HUES6 (cell line): ENCODE results near the gene CCDC170.

Experiments
- H3K27ac ChIP-seq: 2 replicates; pipeline ENCODE4 v1.7.0; 2013; ENCODE audit warnings: low read depth, mild to moderate bottlenecking, low read length, inconsistent platforms
- H3K27me3 ChIP-seq: 2 replicates; pipeline ENCODE4 v1.6.1; 2013; ENCODE audit warnings: low read length; ENCODE audit not compliant: control insufficient read depth, insufficient read depth
- H3K36me3 ChIP-seq: 2 replicates; pipeline ENCODE4 v1.6.1; 2013; ENCODE audit warnings: low read length; ENCODE audit not compliant: control insufficient read depth, insufficient read depth
- H3K4me1 ChIP-seq: 2 replicates; pipeline ENCODE4 v1.6.1; 2013; ENCODE audit warnings: low read length; ENCODE audit not compliant: control insufficient read depth, insufficient read depth
- H3K4me3 ChIP-seq: 2 replicates; pipeline ENCODE4 v1.5.1; 2013; ENCODE audit warnings: low read depth, low read length
- H3K9ac ChIP-seq: one replicate; pipeline ENCODE4 v1.6.1; 2013; ENCODE audit warnings: mild to moderate bottlenecking, low read length
- H3K9me3 ChIP-seq: 2 replicates; pipeline ENCODE4 v1.6.1; 2013; ENCODE audit warnings: low read depth, low read length; ENCODE audit not compliant: control insufficient read depth, insufficient read depth

The CCDC170 gene

GRCh38 chr6:151658091-151658490 is 164.3 kb downstream of the CCDC170 start:
- no peaks in the 10 kb centered on the region for H3K27me3 ChIP-seq
- H3K9ac ChIP-seq = no peak overlapping the region
- H3K9me3 ChIP-seq = peaks cover 17% of the 10 kb centered on the region; the same call in 1 of the 2 replicates
- H3K4me1 ChIP-seq = no peaks in the 10 kb centered on the region
- H3K4me3 ChIP-seq = no peak overlapping the region
- no peak overlapping the region for H3K27ac ChIP-seq
- no peaks in the 10 kb centered on the region for H3K36me3 ChIP-seq

- Histone ChIP-seq H3K36me3 (no peaks in the 10 kb centered on the region), H3K27me3 (no peaks in the 10 kb centered on the region), H3K4me3 (no peak overlapping the region), H3K9ac (no peak overlapping the region), H3K4me1 (no peaks in the 10 kb centered on the region), H3K27ac (no peak overlapping the region), H3K9me3 (peaks cover 17% of the 10 kb centered on the region; the same call in 1 of the 2 replicates)
Observed at GRCh38 chr6:151659212-151659611, 165.4 kb downstream of the CCDC170 start.

GRCh38 chr6:151661509-151661908 is 167.7 kb downstream of the CCDC170 start:
- Histone ChIP-seq H3K9me3 (no peaks in the 10 kb centered on the region), H3K4me3 (no peak overlapping the region), H3K27ac (no peak overlapping the region), H3K27me3 (no peaks in the 10 kb centered on the region), H3K4me1 (no peaks in the 10 kb centered on the region), H3K36me3 (no peaks in the 10 kb centered on the region), H3K9ac (no peak overlapping the region)

- no peak overlapping the region for H3K4me3 ChIP-seq
- H3K36me3 ChIP-seq = no peaks in the 10 kb centered on the region
- no peak overlapping the region for H3K27ac ChIP-seq
- no peaks in the 10 kb centered on the region for H3K27me3 ChIP-seq
- no peaks in the 10 kb centered on the region for H3K9me3 ChIP-seq
- H3K4me1 ChIP-seq = no peaks in the 10 kb centered on the region
- H3K9ac ChIP-seq = no peak overlapping the region
Observed at GRCh38 chr6:151661928-151662327, 168.1 kb downstream of the CCDC170 start.

GRCh38 chr6:151663559-151663958 is 169.7 kb downstream of the CCDC170 start:
- Histone ChIP-seq H3K36me3 (no peaks in the 10 kb centered on the region), H3K4me1 (no peaks in the 10 kb centered on the region), H3K27me3 (no peaks in the 10 kb centered on the region), H3K27ac (no peak overlapping the region), H3K9me3 (no peaks in the 10 kb centered on the region), H3K9ac (no peak overlapping the region), H3K4me3 (no peak overlapping the region)

GRCh38 chr6:151664390-151664789 is 170.6 kb downstream of the CCDC170 start:
- no peaks in the 10 kb centered on the region for H3K4me1 ChIP-seq
- H3K4me3 ChIP-seq = no peak overlapping the region
- H3K27ac ChIP-seq = no peak overlapping the region
- H3K9ac ChIP-seq = no peak overlapping the region
- H3K36me3 ChIP-seq = no peaks in the 10 kb centered on the region
- H3K9me3 ChIP-seq = no peaks in the 10 kb centered on the region
- H3K27me3 ChIP-seq = no peaks in the 10 kb centered on the region

GRCh38 chr6:151665329-151665728 is 171.5 kb downstream of the CCDC170 start:
- H3K9ac ChIP-seq = no peak overlapping the region
- no peak overlapping the region for H3K4me3 ChIP-seq
- no peaks in the 10 kb centered on the region for H3K27me3 ChIP-seq
- H3K27ac ChIP-seq = no peak overlapping the region
- H3K9me3 ChIP-seq = no peaks in the 10 kb centered on the region
- H3K36me3 ChIP-seq = no peaks in the 10 kb centered on the region
- no peaks in the 10 kb centered on the region for H3K4me1 ChIP-seq

- peaks cover 5% of the 10 kb centered on the region; the same call in 1 of the 2 replicates for H3K9me3 ChIP-seq
- H3K36me3 ChIP-seq = no peaks in the 10 kb centered on the region
- no peak overlapping the region for H3K9ac ChIP-seq
- H3K4me3 ChIP-seq = no peak overlapping the region
- H3K27me3 ChIP-seq = no peaks in the 10 kb centered on the region
- H3K27ac ChIP-seq = no peak overlapping the region
- H3K4me1 ChIP-seq = no peaks in the 10 kb centered on the region
Observed at GRCh38 chr6:151666526-151666925, 172.7 kb downstream of the CCDC170 start.

GRCh38 chr6:151669208-151669560 is 175.4 kb downstream of the CCDC170 start:
- Histone ChIP-seq H3K4me1 (no peaks in the 10 kb centered on the region), H3K27me3 (no peaks in the 10 kb centered on the region), H3K9ac (no peak overlapping the region), H3K9me3 (peaks cover 5% of the 10 kb centered on the region; the same call in 1 of the 2 replicates), H3K36me3 (no peaks in the 10 kb centered on the region), H3K4me3 (no peak overlapping the region), H3K27ac (no peak overlapping the region)

- no peak overlapping the region for H3K9ac ChIP-seq
- H3K27me3 ChIP-seq = no peaks in the 10 kb centered on the region
- H3K9me3 ChIP-seq = peaks cover 5% of the 10 kb centered on the region; the same call in 1 of the 2 replicates
- no peaks in the 10 kb centered on the region for H3K4me1 ChIP-seq
- H3K36me3 ChIP-seq = no peaks in the 10 kb centered on the region
- no peak overlapping the region for H3K4me3 ChIP-seq
- H3K27ac ChIP-seq = no peak overlapping the region
Observed at GRCh38 chr6:151670116-151670515, 176.3 kb downstream of the CCDC170 start.
